ENCODE data around the gene MYD88.

Gene MYD88

DNA sequence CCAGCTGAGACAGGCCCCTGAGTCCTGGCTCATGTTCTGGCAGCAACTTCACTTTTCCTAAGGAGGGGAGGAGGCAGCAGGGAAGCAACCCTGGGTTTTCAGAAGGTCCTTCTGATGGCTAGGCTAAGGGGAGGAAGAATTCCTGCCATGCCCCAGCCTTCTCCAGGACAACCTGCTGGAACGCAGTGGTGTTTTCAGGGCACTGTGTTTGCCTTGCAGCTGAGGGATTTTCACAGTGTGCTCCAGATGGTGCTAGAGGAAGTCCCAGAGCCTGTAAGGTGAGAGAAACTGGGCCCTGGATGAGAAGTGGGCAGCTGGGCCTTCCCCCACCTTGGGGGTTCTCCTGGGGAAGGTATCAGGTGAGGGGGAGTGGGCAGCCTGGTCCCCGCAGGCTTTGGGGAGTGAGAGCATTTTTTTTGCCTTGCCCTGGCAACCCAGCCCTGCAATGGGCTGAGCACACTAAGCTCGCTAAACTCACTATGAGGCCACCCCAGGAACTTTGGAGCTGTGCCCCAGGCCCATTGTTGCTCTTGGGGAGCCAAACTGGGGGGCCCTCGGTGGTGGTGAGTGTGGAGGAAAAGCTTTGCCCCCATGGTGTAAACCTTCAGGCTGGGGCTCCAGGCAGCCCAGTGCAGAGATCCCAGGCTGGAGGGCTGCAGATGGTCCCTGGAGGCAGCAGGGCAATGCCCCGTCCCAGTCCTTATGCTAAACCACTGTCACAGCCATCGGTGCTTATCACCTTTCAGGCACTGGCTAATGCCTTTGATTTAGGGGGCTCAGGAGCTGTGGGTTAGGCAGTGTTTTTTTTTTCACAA, 42.6 kb upstream of the MYD88 start:
- Histone ChIP-seq H3K79me2 (ENCODE audit: insufficient read depth, low read length) (no peaks in the 10 kb centered on the region), H3K4me2 (ENCODE audit: low read depth, low read length, poor library complexity, severe bottlenecking) (no peak overlapping the region), H3K4me3 (ENCODE audit: insufficient read depth, low read length, poor library complexity, severe bottlenecking) (no peak overlapping the region), H3K9ac (ENCODE audit: low read length) (no peak overlapping the region), H4K20me1 (ENCODE audit: low read depth, low read length) (no peaks in the 10 kb centered on the region), H3K9me2 (replicated peaks; ENCODE audit: insufficient read depth, low read length) (no peaks in the 10 kb centered on the region), H3K9me3 (ENCODE audit: insufficient read depth, low read length) (no peaks in the 10 kb centered on the region), H2AFZ (ENCODE audit: low read depth, low read length, severe bottlenecking) (no peak overlapping the region), H3K27me3 (ENCODE audit: low read length) (no peaks in the 10 kb centered on the region), H3K27ac (ENCODE audit: low read depth, low read length) (no peak overlapping the region), H3K36me3 (ENCODE audit: low read length) (no peaks in the 10 kb centered on the region), H3F3A (ENCODE audit: insufficient read depth) (no peaks in the 10 kb centered on the region)
- TF ChIP-seq, protein P1, sequence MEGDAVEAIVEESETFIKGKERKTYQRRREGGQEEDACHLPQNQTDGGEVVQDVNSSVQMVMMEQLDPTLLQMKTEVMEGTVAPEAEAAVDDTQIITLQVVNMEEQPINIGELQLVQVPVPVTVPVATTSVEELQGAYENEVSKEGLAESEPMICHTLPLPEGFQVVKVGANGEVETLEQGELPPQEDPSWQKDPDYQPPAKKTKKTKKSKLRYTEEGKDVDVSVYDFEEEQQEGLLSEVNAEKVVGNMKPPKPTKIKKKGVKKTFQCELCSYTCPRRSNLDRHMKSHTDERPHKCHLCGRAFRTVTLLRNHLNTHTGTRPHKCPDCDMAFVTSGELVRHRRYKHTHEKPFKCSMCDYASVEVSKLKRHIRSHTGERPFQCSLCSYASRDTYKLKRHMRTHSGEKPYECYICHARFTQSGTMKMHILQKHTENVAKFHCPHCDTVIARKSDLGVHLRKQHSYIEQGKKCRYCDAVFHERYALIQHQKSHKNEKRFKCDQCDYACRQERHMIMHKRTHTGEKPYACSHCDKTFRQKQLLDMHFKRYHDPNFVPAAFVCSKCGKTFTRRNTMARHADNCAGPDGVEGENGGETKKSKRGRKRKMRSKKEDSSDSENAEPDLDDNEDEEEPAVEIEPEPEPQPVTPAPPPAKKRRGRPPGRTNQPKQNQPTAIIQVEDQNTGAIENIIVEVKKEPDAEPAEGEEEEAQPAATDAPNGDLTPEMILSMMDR (IDR thresholded peaks at IDR 0.05; ENCODE audit: insufficient read depth, low read length, poor library complexity, severe bottlenecking) = no peak
- TF ChIP-seq EZH2phosphoT487 (conservative IDR thresholded peaks at IDR 0.05; ENCODE audit: low read length) = no peak

DNA sequence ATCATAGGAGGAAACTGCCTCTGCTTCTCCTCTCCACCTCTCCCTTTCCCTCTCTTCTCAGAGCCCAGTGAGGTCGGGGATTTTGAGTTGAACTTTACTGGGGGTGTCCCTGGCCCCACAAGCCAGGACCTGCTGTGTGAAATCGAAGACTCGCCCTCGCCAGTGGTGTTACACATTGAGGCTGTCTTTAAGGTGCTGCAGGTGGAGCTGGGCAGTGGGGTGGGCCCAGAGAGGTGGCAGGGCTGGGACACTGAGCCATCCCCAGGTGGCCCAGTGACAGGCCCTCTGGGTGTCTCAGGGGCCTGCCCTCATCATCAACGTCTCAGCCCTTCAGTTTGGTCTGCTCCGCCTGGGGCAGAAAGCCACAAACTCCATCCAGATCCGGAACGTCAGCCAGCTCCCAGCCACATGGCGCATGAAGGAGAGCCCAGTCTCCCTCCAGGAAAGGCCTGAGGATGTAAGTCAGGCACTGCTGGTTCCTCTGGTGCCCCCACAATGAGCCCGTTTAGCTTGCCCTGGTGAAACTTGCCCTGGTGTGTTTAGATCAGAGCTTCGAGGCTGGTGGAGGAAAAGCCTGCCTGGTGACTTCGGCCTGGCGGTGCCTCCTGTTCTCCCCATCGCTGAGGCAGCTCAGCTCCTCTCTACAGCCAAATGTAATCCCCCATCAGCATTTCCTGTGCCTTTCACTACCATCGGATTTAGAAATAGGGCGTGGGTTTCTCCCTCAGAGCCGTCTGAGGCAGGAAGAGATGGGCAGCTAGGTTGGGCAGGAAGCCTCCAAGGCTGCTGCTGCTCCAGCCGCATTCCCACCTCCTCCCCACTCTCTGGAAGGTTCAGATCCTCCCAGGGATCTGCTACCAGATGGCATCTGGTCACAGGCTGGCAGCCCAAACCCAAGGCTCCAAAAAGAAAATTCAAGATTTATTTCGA, 40.8 kb upstream of the MYD88 start:
- H3K79me2 ChIP-seq (ENCODE audit: insufficient read depth, low read length) = no peaks in the 10 kb centered on the region

DNA sequence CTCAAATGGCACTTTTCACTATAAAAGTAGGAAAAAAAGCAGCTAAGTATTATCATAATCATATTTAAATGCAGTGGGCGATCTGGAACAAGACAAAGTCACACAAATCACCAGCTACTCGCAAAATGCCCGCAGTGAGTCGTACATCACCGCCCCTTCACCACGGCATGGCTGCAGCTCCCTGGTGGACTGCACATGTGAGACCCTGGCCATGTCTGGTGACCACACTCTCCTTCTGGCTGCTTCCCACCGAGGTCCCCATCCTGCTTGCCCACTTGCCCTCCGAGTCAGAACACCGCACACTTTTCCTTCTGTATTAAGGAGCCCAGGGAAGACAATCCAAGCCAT, 40.1 kb upstream of the MYD88 start:
- H3K4me2 ChIP-seq (ENCODE audit: low read depth, low read length, poor library complexity, severe bottlenecking) = no peak overlapping the region
- H3K27me3 ChIP-seq (ENCODE audit: low read length) = no peaks in the 10 kb centered on the region
- H3K9me3 ChIP-seq (ENCODE audit: insufficient read depth, low read length) = no peaks in the 10 kb centered on the region
- H3K9ac ChIP-seq (ENCODE audit: low read length) = no peak overlapping the region
- H3K79me2 ChIP-seq (ENCODE audit: insufficient read depth, low read length) = no peaks in the 10 kb centered on the region
- no peak overlapping the region for H3K4me3 ChIP-seq (ENCODE audit: insufficient read depth, low read length, poor library complexity, severe bottlenecking)
- no peaks in the 10 kb centered on the region for H3K9me2 ChIP-seq (replicated peaks; ENCODE audit: insufficient read depth, low read length)
- TF ChIP-seq, protein P1 (IDR thresholded peaks at IDR 0.05; ENCODE audit: insufficient read depth, low read length, poor library complexity, severe bottlenecking) = no peak
- no peak for TF ChIP-seq EZH2phosphoT487 (conservative IDR thresholded peaks at IDR 0.05; ENCODE audit: low read length)
- no peak overlapping the region for H2AFZ ChIP-seq (ENCODE audit: low read depth, low read length, severe bottlenecking)
- no peaks in the 10 kb centered on the region for H4K20me1 ChIP-seq (ENCODE audit: low read depth, low read length)
- H3K36me3 ChIP-seq (ENCODE audit: low read length) = no peaks in the 10 kb centered on the region
- no peaks in the 10 kb centered on the region for H3F3A ChIP-seq (ENCODE audit: insufficient read depth)
- H3K27ac ChIP-seq (ENCODE audit: low read depth, low read length) = no peak overlapping the region

More for the DNA sequence above, 40.8 kb upstream of the MYD88 start:
- H2AFZ ChIP-seq (ENCODE audit: low read depth, low read length, severe bottlenecking) = no peak overlapping the region
- TF ChIP-seq, protein P1 (IDR thresholded peaks at IDR 0.05; ENCODE audit: insufficient read depth, low read length, poor library complexity, severe bottlenecking) = no peak
- TF ChIP-seq EZH2phosphoT487 (conservative IDR thresholded peaks at IDR 0.05; ENCODE audit: low read length) = no peak
- no peak overlapping the region for H3K4me2 ChIP-seq (ENCODE audit: low read depth, low read length, poor library complexity, severe bottlenecking)
- H3K9me2 ChIP-seq (replicated peaks; ENCODE audit: insufficient read depth, low read length) = no peaks in the 10 kb centered on the region
- no peaks in the 10 kb centered on the region for H3K27me3 ChIP-seq (ENCODE audit: low read length)
- H3K36me3 ChIP-seq (ENCODE audit: low read length) = no peaks in the 10 kb centered on the region
- no peak overlapping the region for H3K9ac ChIP-seq (ENCODE audit: low read length)
- no peaks in the 10 kb centered on the region for H4K20me1 ChIP-seq (ENCODE audit: low read depth, low read length)
- no peak overlapping the region for H3K4me3 ChIP-seq (ENCODE audit: insufficient read depth, low read length, poor library complexity, severe bottlenecking)
- H3F3A ChIP-seq (ENCODE audit: insufficient read depth) = no peaks in the 10 kb centered on the region
- H3K27ac ChIP-seq (ENCODE audit: low read depth, low read length) = no peak overlapping the region
- H3K9me3 ChIP-seq (ENCODE audit: insufficient read depth, low read length) = no peaks in the 10 kb centered on the region
